Jurkat, Clone E6-1 (cell line): ENCODE results near the gene PACRGL. TPM values are rescaled to one million over a fixed set of nuclear protein-coding genes. Genes with fewer than 3 reads are reported as not detected.

Experiments used
- DNase-seq: peaks from one replicate; pipeline ENCODE4 v3.0.0-alpha.2; 2011; ENCODE audit warnings: low read depth, low spot score
- H3K4me3 ChIP-seq: 2 replicates; pipeline ENCODE4 v1.5.1; 2011; ENCODE audit warnings: mild to moderate bottlenecking, low read length, control low read depth, moderate library complexity
- polyA plus RNA-seq: library from polyadenylated mRNA; unstranded; fragments of >200 nt; gene quantifications from one replicate; pipeline ENCODE4 v1.2.1, GENCODE V29; 2012; ENCODE audit warnings: missing spikeins; ENCODE audit not compliant: insufficient read length, insufficient read depth

PACRGL gene
- polyA plus RNA-seq: 19.4 TPM

DNA sequence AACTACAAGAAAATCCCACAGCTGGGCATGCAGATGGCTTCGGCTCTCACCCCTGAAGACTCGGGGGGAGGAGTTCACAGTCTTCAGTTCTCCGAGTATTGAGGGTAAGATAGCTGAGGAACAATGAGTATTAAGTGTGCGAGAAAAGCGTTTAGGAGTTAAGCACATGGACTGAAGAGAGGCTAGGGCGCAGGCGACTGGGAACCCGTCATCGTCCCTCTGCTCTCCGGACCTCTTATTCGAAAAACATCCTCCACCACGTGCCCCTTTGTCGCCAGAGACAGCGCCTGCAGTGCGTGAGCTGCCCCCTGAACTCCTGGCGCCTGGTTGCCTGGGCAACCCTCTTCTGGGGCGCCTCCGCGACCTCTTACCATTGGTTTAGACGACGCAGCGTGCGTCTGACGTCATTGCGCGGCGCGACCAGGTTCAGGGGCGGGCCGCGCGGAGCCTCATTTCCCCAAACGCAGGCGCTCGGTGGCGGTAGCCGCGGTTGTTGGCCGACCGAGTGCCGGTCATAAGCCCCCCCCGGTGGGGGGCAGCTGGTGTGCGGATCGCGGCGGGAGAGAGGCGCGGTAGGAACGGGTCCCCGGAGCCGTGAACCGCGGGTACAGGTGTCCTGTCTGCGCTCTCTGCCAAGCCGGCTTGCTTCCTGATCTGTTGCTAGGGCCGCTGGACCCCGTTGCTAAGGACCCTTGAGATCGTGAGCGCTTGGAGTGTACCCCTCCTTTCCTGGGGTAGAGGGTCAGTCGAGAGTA lies at the start of gene PACRGL:
Gene PACRGL (plus strand): TSS at position 452 of the 755 bp plus-strand sequence. CDS start 4,024 bp downstream, outside the sequence.
- peak; percentile 91 for DNase-seq
- peak within 1 kb of the TSS; percentile 70 for H3K4me3 ChIP-seq

GRCh38 chr4:20652226-20652885 lies 47.9 kb upstream of the PACRGL start:
- no peak for DNase-seq

DNA sequence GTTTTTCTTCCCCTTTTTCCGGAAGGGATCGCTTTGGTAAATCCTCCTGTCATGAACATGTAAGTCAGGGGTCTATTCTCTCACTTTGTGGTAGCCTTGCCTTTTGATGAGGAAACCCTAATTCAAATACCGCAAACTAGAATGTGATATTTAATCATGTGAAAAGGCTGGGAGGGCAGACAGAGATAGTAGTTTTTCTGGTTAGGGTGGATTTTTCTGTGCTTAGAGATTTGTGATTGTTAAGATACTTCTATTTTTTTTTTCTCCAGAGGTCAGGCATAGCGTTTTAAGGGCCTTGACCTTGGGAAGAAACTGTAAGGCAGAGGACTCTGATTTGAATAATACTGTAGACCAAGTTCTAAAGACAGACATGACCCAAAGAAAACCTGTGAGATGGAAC lies 41.8 kb upstream of the PACRGL start:
- H3K4me3 ChIP-seq: no peak overlapping the region
- no peak for DNase-seq

More at GRCh38 chr4:20652226-20652885, 47.9 kb upstream of the PACRGL start:
- no peak overlapping the region for H3K4me3 ChIP-seq

DNA sequence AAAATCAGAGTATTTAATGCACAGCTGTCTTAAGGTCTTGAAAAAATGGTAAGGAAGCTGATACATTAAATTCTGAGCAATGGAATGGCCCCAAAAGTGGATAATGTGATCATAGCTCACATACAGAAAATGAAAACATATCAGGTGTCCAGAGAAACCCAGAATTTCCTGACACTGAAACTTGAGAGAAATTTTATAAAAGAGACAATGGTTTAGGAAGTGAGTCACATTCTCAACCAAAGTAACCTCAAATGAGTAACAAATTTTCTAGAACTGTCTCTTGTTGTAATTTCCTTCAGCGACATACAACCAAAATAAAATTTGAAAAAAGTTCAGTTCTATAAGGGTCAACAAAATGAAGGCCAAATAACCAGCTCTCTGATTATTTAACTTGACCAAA lies 37.4 kb upstream of the PACRGL start:
- no peak for DNase-seq
- H3K4me3 ChIP-seq: no peak overlapping the region

GRCh38 chr4:20666012-20666860 lies 34.0 kb upstream of the PACRGL start:
- no peak for DNase-seq
- no peak overlapping the region for H3K4me3 ChIP-seq

DNA sequence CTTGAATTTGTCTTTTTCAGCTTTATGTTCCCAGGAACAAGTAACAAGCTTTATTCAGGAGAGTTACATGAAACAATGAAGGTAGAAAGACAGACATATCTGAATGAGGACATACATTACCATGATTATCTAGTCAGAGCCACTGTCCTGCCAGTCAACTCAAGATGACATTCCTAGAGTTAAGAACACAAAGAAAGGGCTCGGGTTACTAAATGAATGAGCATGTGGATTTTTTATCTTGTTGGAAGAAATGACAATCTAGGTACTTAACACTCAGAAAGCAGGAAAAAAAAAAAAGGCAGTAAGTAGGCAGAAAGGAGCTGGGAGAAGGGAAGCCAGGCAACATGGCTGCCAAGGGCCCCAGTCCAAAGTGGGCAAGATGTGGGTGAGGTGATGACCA lies 28.0 kb upstream of the PACRGL start:
- no peak overlapping the region for H3K4me3 ChIP-seq
- DNase-seq: no peak

GRCh38 chr4:20675786-20676185 lies 24.5 kb upstream of the PACRGL start:
- no peak for DNase-seq
- no peak overlapping the region for H3K4me3 ChIP-seq

GRCh38 chr4:20676501-20677197 lies 23.6 kb upstream of the PACRGL start:
- no peak for DNase-seq
- no peak overlapping the region for H3K4me3 ChIP-seq

GRCh38 chr4:20678400-20678799 lies 21.9 kb upstream of the PACRGL start:
- no peak for DNase-seq
- no peak overlapping the region for H3K4me3 ChIP-seq

- no peak overlapping the region for H3K4me3 ChIP-seq
- no peak for DNase-seq
Measured at GRCh38 chr4:20679951-20680350, 20.3 kb upstream of the PACRGL start.

GRCh38 chr4:20680736-20681135 lies 19.5 kb upstream of the PACRGL start:
- no peak overlapping the region for H3K4me3 ChIP-seq
- no peak for DNase-seq

DNA sequence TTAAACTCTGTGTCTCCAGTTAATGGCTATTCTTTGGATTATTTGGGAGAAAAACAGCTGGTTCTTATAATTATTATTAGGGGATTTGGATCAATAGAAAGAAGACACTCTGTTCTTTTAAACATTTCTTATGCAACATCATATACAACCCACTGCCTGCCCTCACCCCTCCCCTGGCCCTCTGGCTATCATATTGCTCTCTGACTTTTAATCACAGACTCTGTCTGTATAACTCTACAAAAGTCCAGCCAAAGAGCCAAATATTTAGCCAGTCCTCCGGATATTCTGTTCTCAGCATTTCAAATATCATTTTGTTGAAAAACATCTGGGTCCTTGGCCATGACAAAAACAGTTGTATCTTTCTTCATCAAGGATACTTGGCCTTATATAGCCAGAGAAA lies 19.0 kb upstream of the PACRGL start:
- H3K4me3 ChIP-seq: no peak overlapping the region
- DNase-seq: no peak

DNA sequence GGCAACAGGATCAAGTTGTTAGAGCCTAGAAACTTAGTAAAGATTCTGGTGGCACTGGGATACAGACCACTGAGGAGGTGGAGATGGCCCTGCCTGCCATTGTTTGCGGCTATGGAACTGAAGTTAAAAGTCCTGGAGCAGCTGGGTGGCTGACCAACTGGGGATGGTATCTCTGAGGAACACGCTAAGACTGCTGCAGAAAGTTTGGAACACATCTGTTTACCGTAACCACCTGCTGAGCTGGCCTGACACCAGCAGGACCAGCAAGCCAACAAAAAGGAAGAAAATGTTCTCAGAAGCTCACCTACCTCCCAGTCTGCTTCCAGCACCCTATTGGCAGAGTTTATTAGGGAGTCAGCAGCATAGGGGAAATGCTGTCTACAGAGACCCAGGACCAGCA lies 17.4 kb upstream of the PACRGL start:
- no peak overlapping the region for H3K4me3 ChIP-seq
- DNase-seq: no peak

DNA sequence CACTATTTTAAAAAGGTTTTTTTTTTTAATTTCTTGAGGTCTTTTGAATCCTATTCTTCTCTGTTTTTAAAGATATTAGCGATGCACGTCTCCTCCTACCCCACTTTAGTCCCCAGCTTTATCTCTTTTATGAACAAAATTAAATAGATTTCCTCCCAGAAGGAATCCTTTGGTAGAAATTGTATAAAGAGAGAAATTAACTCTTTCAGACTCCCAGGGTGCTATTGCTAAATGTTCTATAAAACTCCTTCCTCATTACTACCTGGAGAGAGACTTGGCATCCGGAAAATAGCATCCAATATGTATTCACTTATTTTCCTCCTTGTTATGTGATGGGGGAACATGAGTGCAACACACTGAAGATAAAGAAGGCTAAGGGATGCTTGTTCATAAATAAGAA lies 16.5 kb upstream of the PACRGL start:
- DNase-seq: no peak
- no peak overlapping the region for H3K4me3 ChIP-seq

GRCh38 chr4:20684852-20685763 lies 15.2 kb upstream of the PACRGL start:
- DNase-seq: peak; percentile 12
- no peak overlapping the region for H3K4me3 ChIP-seq

DNA sequence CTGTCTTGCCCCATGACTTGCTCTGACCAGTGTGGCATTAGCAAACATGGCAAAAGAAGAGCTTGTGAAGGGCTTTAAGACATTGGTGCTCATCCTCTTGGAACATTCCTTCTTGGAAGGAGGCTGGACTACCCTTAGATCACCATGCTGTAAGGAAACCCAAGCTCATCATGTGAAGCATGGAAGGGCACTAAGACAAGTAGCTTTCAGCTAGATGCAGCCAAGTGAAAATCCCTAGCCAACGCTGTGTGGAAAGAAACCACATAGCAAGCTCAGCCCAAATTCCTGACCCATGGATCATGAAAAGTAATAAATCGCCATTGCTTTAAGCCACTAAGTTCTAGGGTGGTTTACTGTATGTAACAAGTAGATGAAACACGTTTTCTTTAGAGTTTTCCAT lies 12.4 kb upstream of the PACRGL start:
- no peak for DNase-seq
- no peak overlapping the region for H3K4me3 ChIP-seq

GRCh38 chr4:20696815-20697214 lies 3.4 kb upstream of the PACRGL start:
- DNase-seq: no peak
- no peak overlapping the region for H3K4me3 ChIP-seq

GRCh38 chr4:20698382-20698781 lies 1.9 kb upstream of the PACRGL start:
- DNase-seq: no peak

More at GRCh38 chr4:20698382-20698781, 1.9 kb upstream of the PACRGL start:
- H3K4me3 ChIP-seq: no peak overlapping the region
